GM19351 (cell line): ENCODE results near the gene SHISA6.

Source experiments
- ATAC-seq: cut with Tn5 transposase; IDR thresholded peaks from one replicate; pipeline ENCODE4 v1.9.1; 2021; ENCODE audit warnings: mild to moderate bottlenecking, moderate library complexity; ENCODE audit not compliant: unreplicated experiment

The SHISA6 gene

GRCh38 chr17:11240841-11241610, at the start of gene SHISA6:
SHISA6 (plus strand) TSS chr17:11241213.
- no peak for ATAC-seq

GRCh38 chr17:11195801-11196200, 45.2 kb upstream of the SHISA6 start:
- ATAC-seq = no peak

- ATAC-seq = no peak
Observed at GRCh38 chr17:11204991-11205390, 36.0 kb upstream of the SHISA6 start.

GRCh38 chr17:11205659-11206058, 35.4 kb upstream of the SHISA6 start:
- ATAC-seq = no peak

GRCh38 chr17:11209906-11210305, 31.1 kb upstream of the SHISA6 start:
- ATAC-seq = no peak

GRCh38 chr17:11212792-11213191, 28.2 kb upstream of the SHISA6 start:
- ATAC-seq = no peak

- ATAC-seq = no peak
Observed at GRCh38 chr17:11216976-11217375, 24.0 kb upstream of the SHISA6 start.

GRCh38 chr17:11221196-11221595, 19.8 kb upstream of the SHISA6 start:
- ATAC-seq = no peak

GRCh38 chr17:11221721-11222120, 19.3 kb upstream of the SHISA6 start:
- ATAC-seq = no peak

GRCh38 chr17:11238705-11239104, 2.3 kb upstream of the SHISA6 start:
- ATAC-seq = no peak

- ATAC-seq = no peak
Observed at GRCh38 chr17:11239379-11239970, 1.5 kb upstream of the SHISA6 start.

GRCh38 chr17:11240041-11240840, 772 bp upstream of the SHISA6 start:
- no peak for ATAC-seq

- ATAC-seq = no peak
Observed at GRCh38 chr17:11241611-11242226, 706 bp downstream of the SHISA6 start.

- ATAC-seq = no peak
Observed at GRCh38 chr17:11242411-11242810, 1.4 kb downstream of the SHISA6 start.

- no peak for ATAC-seq
Observed at GRCh38 chr17:11244776-11245175, 3.8 kb downstream of the SHISA6 start.

- no peak for ATAC-seq
Observed at GRCh38 chr17:11245187-11245586, 4.2 kb downstream of the SHISA6 start.

- no peak for ATAC-seq
Observed at GRCh38 chr17:11245791-11246190, 4.8 kb downstream of the SHISA6 start.

- ATAC-seq = no peak
Observed at GRCh38 chr17:11250161-11250560, 9.1 kb downstream of the SHISA6 start.

- no peak for ATAC-seq
Observed at GRCh38 chr17:11251561-11252107, 10.6 kb downstream of the SHISA6 start.

- ATAC-seq = no peak
Observed at GRCh38 chr17:11252146-11252545, 11.1 kb downstream of the SHISA6 start.

GRCh38 chr17:11256877-11257276, 15.9 kb downstream of the SHISA6 start:
- ATAC-seq = no peak
